Suprapubic skin (tissue), 4 donors: ENCODE measurements around the gene MN1. TPM values are rescaled to one million over a fixed set of nuclear protein-coding genes. Genes with fewer than 3 reads are reported as not detected.

Source experiments
- DNase-seq, 2 donors: peaks; one replicate each; pipeline ENCODE4 v3.0.0-alpha.2; 2019; ENCODE audit warnings: low spot score in 2 of 2
- H3K27ac ChIP-seq: fragments of 200-600 bp; sonication (generic); one replicate; pipeline ENCODE4 v1.5.1; 2019
- H3K27me3 ChIP-seq: fragments of 200-600 bp; sonication (generic); one replicate; pipeline ENCODE4 v1.5.1; 2019
- H3K36me3 ChIP-seq: fragments of 200-600 bp; sonication (generic); one replicate; pipeline ENCODE4 v1.5.1; 2019
- H3K4me1 ChIP-seq: fragments of 200-600 bp; sonication (generic); one replicate; pipeline ENCODE4 v1.5.1; 2019
- H3K4me3 ChIP-seq: fragments of 200-600 bp; sonication (generic); one replicate; pipeline ENCODE4 v1.5.1; 2019; ENCODE audit warnings: mild to moderate bottlenecking
- H3K9me3 ChIP-seq: fragments of 200-600 bp; sonication (generic); one replicate; pipeline ENCODE4 v1.5.1; 2019
- EP300 ChIP-seq: sonication (generic); formaldehyde crosslinking; IDR thresholded peaks from one replicate; pipeline ENCODE4 v1.6.1; 2017; ENCODE audit warnings: antibody characterized with exemption
- POLR2A ChIP-seq, 2 donors: fragments of 450-650 bp; IDR thresholded peaks; one replicate each; pipeline ENCODE4 v1.6.1; 2017; ENCODE audit warnings: antibody characterized with exemption in 2 of 2, mild to moderate bottlenecking in 2 of 2, moderate library complexity in 2 of 2
- POLR2AphosphoS5 ChIP-seq, 3 donors: sonication (generic); formaldehyde crosslinking; IDR thresholded peaks; one replicate each; pipeline ENCODE4 v1.6.1; 2017; ENCODE audit warnings: antibody characterized with exemption in 3 of 3
- WGBS: methylation state at CpG from one replicate; pipeline ENCODE4 v1.1.5; 2018; 5-methylcytosine and 5-hydroxymethylcytosine counted together
- total RNA-seq, 4 donors: library from RNA; depleted of rRNA; stranded (reverse); fragments of >200 nt; gene quantifications; one replicate each; pipeline ENCODE4 v1.1.0, GENCODE V29; 2016
- TF ChIP-seq, protein P1 (sequence below), 2 donors: fragments of 200-600 bp in 1 of 2; fragments of 450-650 bp in 1 of 2; sonication (generic) in 1 of 2; IDR thresholded peaks; one replicate each; pipeline ENCODE4 v1.5.1; 2016 to 2019; ENCODE audit warnings: antibody characterized with exemption in 2 of 2, mild to moderate bottlenecking in 1 of 2, moderate library complexity in 1 of 2

Gene MN1
- total RNA-seq, 4 donors from 2014 or later: 1.7 to 6.5 (median 4.1) TPM

DNA sequence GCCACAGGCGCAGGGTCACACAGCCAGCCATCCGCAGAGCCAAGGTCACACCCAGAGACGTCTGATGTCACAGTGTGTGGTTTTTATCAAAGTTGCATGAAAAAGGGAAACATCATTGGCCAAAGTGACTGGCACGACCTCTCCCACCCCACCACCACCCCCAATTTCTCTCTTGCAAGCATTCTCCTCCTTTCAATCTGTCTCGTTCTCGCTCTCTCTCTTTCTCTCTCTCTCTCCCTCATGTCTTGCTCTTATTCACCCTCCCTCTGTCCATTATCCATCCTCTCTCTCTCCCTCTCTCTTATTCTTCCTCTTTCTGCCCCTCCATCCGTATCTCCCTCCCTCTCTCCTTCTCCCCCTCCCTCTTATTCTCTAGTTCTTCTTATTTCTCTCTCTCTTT lies 40.6 kb downstream of the MN1 start:
- Histone ChIP-seq H3K4me1 (no peaks in the 10 kb centered on the region), H3K4me3 (no peak overlapping the region), H3K36me3 (no peaks in the 10 kb centered on the region), H3K27ac (no peak overlapping the region), H3K27me3 (no peaks in the 10 kb centered on the region), H3K9me3 (no peaks in the 10 kb centered on the region)
- DNase-seq: no peak
- TF ChIP-seq POLR2AphosphoS5 (IDR thresholded peaks at IDR 0.05): no peak
- TF ChIP-seq, protein P1, sequence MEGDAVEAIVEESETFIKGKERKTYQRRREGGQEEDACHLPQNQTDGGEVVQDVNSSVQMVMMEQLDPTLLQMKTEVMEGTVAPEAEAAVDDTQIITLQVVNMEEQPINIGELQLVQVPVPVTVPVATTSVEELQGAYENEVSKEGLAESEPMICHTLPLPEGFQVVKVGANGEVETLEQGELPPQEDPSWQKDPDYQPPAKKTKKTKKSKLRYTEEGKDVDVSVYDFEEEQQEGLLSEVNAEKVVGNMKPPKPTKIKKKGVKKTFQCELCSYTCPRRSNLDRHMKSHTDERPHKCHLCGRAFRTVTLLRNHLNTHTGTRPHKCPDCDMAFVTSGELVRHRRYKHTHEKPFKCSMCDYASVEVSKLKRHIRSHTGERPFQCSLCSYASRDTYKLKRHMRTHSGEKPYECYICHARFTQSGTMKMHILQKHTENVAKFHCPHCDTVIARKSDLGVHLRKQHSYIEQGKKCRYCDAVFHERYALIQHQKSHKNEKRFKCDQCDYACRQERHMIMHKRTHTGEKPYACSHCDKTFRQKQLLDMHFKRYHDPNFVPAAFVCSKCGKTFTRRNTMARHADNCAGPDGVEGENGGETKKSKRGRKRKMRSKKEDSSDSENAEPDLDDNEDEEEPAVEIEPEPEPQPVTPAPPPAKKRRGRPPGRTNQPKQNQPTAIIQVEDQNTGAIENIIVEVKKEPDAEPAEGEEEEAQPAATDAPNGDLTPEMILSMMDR (IDR thresholded peaks at IDR 0.05): no peak
- TF ChIP-seq POLR2A (IDR thresholded peaks at IDR 0.05): no peak
- TF ChIP-seq EP300: no peak
- WGBS: 74% methylated on average over 7 of the region's 7 CpGs

GRCh38 chr22:27760474-27760873 lies 41.1 kb downstream of the MN1 start:
- WGBS: 93% methylated on average over 8 of the region's 8 CpGs

DNA sequence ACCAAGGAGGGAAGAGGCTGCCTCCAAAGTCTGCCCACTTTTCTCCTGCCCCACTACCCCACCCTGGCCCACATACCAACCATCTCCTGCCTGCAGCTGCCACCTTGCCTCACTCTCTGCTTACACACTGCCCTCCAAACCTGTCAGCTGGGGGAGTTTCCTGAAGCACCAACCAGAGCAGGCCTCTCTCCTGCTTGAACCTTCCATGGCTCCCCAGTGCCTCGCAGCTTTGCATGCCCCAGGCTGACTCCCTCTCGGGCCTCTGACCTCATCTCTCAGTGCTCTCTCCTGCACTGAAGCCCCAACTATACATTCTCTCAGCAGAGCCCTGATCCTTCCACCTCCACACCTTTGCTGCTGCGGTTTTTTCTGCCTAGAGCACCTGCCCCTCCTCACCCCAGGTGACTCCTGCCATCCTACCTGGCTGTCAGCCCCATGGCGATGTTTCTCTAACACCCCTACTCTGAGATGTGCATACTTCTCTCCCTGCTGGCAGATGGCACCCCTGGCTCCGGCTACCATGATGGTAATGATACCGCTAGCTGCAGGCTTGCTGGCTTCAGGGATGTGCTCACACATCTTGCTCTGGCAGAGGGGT lies 43.5 kb downstream of the MN1 start:
- WGBS: 74% methylated on average over 6 of the region's 6 CpGs
- DNase-seq: no peak
- no peak overlapping the region for H3K27ac ChIP-seq
- no peaks in the 10 kb centered on the region for H3K27me3 ChIP-seq
- TF ChIP-seq, protein P1 (IDR thresholded peaks at IDR 0.05): no peak
- TF ChIP-seq POLR2A (IDR thresholded peaks at IDR 0.05) (no peak), POLR2AphosphoS5 (IDR thresholded peaks at IDR 0.05) (no peak), EP300 (no peak)
- peaks cover 22% of the 10 kb centered on the region for H3K4me1 ChIP-seq
- H3K36me3 ChIP-seq: no peaks in the 10 kb centered on the region
- H3K4me3 ChIP-seq: no peak overlapping the region
- no peaks in the 10 kb centered on the region for H3K9me3 ChIP-seq

More at GRCh38 chr22:27760474-27760873, 41.1 kb downstream of the MN1 start:
- no peak for DNase-seq
- Histone ChIP-seq H3K36me3 (no peaks in the 10 kb centered on the region), H3K4me1 (peaks cover 2% of the 10 kb centered on the region), H3K4me3 (no peak overlapping the region), H3K27me3 (no peaks in the 10 kb centered on the region), H3K9me3 (no peaks in the 10 kb centered on the region), H3K27ac (no peak overlapping the region)
- TF ChIP-seq EP300 (no peak), POLR2A (IDR thresholded peaks at IDR 0.05) (no peak), POLR2AphosphoS5 (IDR thresholded peaks at IDR 0.05) (no peak)
- TF ChIP-seq, protein P1 (IDR thresholded peaks at IDR 0.05): no peak

DNA sequence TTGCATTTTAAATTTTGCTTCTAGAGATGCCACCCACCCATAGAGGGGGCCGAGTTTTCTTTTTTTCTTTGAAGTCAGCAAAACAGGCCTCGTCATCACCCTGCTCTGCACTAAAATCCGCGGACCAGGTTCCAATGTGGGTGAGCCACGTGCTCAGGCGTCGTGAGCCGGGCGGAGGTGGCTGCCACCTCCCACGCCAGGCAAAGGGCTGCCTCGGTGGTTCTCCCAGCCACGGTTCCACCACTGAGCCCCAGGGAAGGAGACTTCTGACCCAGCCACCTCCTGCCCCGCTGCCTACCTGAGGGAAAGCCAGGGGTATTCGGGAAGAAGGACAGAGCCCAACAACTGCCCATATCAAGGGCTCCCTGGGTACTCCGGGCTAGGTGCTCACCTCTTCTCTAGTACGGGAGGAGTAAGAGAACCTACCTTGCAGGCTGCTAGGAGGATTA lies 45.3 kb downstream of the MN1 start:
- H3K9me3 ChIP-seq: no peaks in the 10 kb centered on the region

DNA sequence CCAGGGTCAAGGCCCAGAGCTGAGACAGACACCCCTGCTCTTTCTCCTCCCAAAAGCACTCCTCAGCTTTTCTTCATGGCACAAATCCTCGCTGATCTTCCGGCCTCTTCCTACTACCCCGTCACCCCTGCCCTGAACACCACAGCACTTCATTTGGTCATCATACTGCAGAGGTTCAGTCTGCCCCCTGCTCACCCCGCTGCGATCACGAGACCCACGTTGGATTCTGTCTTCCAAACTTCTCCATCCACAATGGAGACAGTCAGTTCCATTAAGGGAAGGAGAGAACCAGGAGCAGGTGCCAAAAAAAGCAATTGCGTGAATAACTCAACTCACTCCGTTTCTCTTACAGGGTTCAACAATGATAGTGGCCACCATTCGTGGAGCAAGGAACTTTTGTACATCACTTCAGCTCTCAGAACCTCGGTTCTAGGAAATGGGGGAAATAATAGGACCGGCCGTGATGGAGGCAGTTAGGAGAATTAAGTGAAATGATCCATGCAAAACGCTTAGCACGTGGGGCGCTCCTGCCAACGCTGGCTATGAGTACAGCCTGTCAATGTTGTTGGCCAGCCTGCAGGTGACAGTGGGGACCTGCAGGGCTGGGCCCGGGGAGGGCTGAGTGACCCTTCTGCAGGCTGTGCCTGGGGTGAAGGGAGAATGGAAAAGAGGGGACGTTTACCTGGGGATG lies 45.9 kb downstream of the MN1 start:
- 65% methylated on average over 19 of the region's 19 CpGs for WGBS
- no peak overlapping the region for H3K27ac ChIP-seq
- DNase-seq: no peak
- H3K27me3 ChIP-seq: no peaks in the 10 kb centered on the region
- H3K9me3 ChIP-seq: no peaks in the 10 kb centered on the region
- H3K4me3 ChIP-seq: no peak overlapping the region
- no peaks in the 10 kb centered on the region for H3K36me3 ChIP-seq
- peaks cover 42% of the 10 kb centered on the region for H3K4me1 ChIP-seq
- TF ChIP-seq POLR2AphosphoS5 (IDR thresholded peaks at IDR 0.05): no peak
- no peak for TF ChIP-seq POLR2A (IDR thresholded peaks at IDR 0.05)
- no peak for TF ChIP-seq EP300
- TF ChIP-seq, protein P1 (IDR thresholded peaks at IDR 0.05): no peak

More for the DNA sequence above, 45.3 kb downstream of the MN1 start:
- TF ChIP-seq, protein P1 (IDR thresholded peaks at IDR 0.05): no peak
- TF ChIP-seq EP300: no peak
- TF ChIP-seq POLR2AphosphoS5 (IDR thresholded peaks at IDR 0.05): no peak
- TF ChIP-seq POLR2A (IDR thresholded peaks at IDR 0.05): no peak
- Histone ChIP-seq H3K36me3 (no peaks in the 10 kb centered on the region), H3K27ac (no peak overlapping the region), H3K4me3 (no peak overlapping the region), H3K27me3 (no peaks in the 10 kb centered on the region), H3K4me1 (peaks cover 38% of the 10 kb centered on the region)
- DNase-seq: no peak
- 92% methylated on average over 15 of the region's 16 CpGs for whole genome bisulfite sequencing
